ENCODE results near the gene TDRD12. TPM values are rescaled to one million over a fixed set of nuclear protein-coding genes. Genes with fewer than 3 reads are reported as not detected.
"Not testable (repeated sequence)": the region's sequence is repeated elsewhere in the genome, so short reads cannot be mapped to it uniquely, and the experiment has no call there.

Gene TDRD12
- total RNA-seq, 1 donor from 2014 or later = 1.6 TPM

DNA sequence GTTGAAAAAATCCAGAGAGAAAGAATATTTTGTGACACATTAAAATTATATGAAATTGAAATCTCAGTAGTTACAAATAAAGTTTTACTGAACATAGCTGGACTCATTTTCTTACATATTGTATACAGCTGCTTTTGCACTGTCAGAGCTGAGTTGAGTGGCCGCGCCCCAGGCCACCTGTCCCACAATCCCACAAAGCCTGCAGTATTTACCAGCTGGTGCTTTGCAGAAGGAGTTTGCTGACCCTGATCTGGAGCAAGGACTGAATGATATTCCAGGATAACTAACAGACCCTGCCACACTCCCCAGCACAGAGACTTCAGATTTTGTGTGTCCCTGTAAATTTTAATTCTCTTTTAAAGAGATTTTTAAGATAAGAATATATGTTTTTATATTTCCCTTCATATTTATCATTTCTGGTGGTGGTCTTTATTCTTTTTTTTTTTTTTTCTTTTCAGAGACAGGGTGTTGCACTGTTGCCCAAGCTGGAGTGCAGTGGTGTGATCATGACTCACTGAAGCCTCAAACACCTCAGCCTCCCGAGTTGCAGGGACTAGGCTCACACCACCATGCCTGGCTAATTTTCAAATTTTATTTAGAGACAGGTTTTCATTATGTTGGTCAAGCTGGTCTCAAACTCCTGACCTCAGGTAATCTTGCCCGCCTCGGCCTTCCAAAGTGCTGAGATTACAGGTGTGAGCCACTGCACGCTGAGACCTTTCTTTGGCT lies 48.5 kb downstream of the TDRD12 start:
- Histone ChIP-seq H3K4me3 (ENCODE audit: low read length in 3 of 3) (no peak overlapping the region), H3K9ac (ENCODE audit: low read depth in 1 of 3, low read length in 3 of 3) (no peak overlapping the region), H3K9me3 (ENCODE audit: control insufficient read depth in 3 of 3, low read length in 3 of 3) (peaks cover 0 to 2% (median 0%) of the 10 kb centered on the region in 3 donors), H3K27me3 (ENCODE audit: control insufficient read depth in 3 of 3, insufficient read depth in 3 of 3, low read length in 3 of 3) (no peaks in the 10 kb centered on the region), H3K27ac (ENCODE audit: low read depth, low read length) (no peak overlapping the region), H3K36me3 (ENCODE audit: control insufficient read depth in 3 of 3, insufficient read depth in 3 of 3, low read length in 3 of 3) (no peaks in the 10 kb centered on the region), H3K4me1 (ENCODE audit: control insufficient read depth in 3 of 3, insufficient read depth in 3 of 3, low read length in 3 of 3) (no peaks in the 10 kb centered on the region)

DNA sequence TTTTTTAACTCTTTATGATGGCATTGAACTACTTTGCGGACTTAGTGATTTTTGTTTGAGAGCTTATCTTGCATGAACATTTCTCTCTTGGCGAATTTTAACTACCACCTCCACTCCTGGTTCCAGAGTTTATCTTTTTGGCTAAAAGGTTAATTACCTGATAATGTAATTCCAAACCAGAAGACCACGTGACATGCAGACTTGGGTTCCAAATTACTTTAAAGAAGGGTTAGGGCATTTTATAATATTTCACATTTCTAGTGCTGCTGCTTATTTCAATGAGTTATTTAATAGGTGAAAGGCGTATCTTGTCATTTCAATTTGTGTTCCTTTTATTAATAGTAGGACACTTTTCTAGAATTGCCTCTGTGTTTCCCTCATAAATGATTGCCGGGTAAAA lies 52.0 kb downstream of the TDRD12 start:
- no peaks in the 10 kb centered on the region for H3K27me3 ChIP-seq (ENCODE audit: control insufficient read depth in 3 of 3, insufficient read depth in 3 of 3, low read length in 3 of 3)
- no peak overlapping the region for H3K27ac ChIP-seq (ENCODE audit: low read depth, low read length)
- no peak overlapping the region for H3K9ac ChIP-seq (ENCODE audit: low read depth in 1 of 3, low read length in 3 of 3)
- peaks cover 0 to 2% (median 0%) of the 10 kb centered on the region in 3 donors for H3K9me3 ChIP-seq (ENCODE audit: control insufficient read depth in 3 of 3, low read length in 3 of 3)
- H3K36me3 ChIP-seq (ENCODE audit: control insufficient read depth in 3 of 3, insufficient read depth in 3 of 3, low read length in 3 of 3) = no peaks in the 10 kb centered on the region
- H3K4me1 ChIP-seq (ENCODE audit: control insufficient read depth in 3 of 3, insufficient read depth in 3 of 3, low read length in 3 of 3) = no peaks in the 10 kb centered on the region
- H3K4me3 ChIP-seq (ENCODE audit: low read length in 3 of 3) = no peak overlapping the region

DNA sequence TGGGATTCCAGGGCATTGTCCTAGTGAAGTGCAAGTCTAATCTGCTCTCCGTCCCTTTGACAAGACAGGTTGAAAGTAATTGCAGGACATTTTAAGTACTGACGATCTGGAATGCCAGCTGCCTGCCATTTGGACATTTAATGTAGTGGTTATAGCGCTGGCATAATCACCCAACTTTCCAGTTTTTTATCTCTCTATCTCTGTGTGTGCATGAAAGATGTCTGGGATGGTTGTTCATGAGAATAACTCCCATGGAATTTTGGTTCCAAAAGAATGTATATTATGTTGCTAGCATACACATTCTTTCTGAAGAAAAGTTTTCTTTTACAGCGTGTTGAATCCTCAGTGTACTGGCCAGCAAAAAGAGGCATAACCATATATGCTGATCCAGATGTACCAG lies 53.6 kb downstream of the TDRD12 start:
- H3K4me1 ChIP-seq (ENCODE audit: control insufficient read depth in 3 of 3, insufficient read depth in 3 of 3, low read length in 3 of 3) = no peaks in the 10 kb centered on the region
- H3K9me3 ChIP-seq (ENCODE audit: control insufficient read depth in 3 of 3, low read length in 3 of 3) = peaks cover 0 to 2% (median 0%) of the 10 kb centered on the region in 3 donors
- no peak overlapping the region for H3K27ac ChIP-seq (ENCODE audit: low read depth, low read length)
- no peaks in the 10 kb centered on the region for H3K36me3 ChIP-seq (ENCODE audit: control insufficient read depth in 3 of 3, insufficient read depth in 3 of 3, low read length in 3 of 3)
- H3K4me3 ChIP-seq (ENCODE audit: low read length in 3 of 3) = no peak overlapping the region
- no peaks in the 10 kb centered on the region for H3K27me3 ChIP-seq (ENCODE audit: control insufficient read depth in 3 of 3, insufficient read depth in 3 of 3, low read length in 3 of 3)
- H3K9ac ChIP-seq (ENCODE audit: low read depth in 1 of 3, low read length in 3 of 3) = no peak overlapping the region

DNA sequence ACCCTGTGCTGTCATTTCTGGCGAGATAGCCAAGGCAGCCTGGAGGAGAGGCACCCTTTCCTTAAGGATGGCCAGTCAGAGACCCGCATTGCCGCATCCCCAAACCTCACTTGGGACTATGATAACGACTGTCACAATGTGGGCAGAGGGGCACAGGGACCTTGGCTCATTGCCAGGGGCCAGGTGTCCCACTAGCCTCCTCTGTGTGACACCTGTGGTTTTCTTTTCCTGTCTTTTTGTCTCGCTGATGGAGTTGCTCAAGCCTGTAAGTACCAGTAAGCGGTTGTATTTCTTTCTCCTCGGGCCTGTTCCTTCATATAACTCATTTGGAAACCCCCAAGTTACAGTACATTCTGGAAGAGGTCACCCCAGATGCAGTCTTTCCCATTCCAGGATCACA lies 59.5 kb downstream of the TDRD12 start:
- H3K9me3 ChIP-seq (ENCODE audit: control insufficient read depth in 3 of 3, low read length in 3 of 3) = no peaks in the 10 kb centered on the region
- H3K36me3 ChIP-seq (ENCODE audit: control insufficient read depth in 3 of 3, insufficient read depth in 3 of 3, low read length in 3 of 3) = no peaks in the 10 kb centered on the region
- H3K27ac ChIP-seq (ENCODE audit: low read depth, low read length) = no peak overlapping the region
- no peak overlapping the region for H3K4me3 ChIP-seq (ENCODE audit: low read length in 3 of 3)
- no peaks in the 10 kb centered on the region for H3K27me3 ChIP-seq (ENCODE audit: control insufficient read depth in 3 of 3, insufficient read depth in 3 of 3, low read length in 3 of 3)
- no peaks in the 10 kb centered on the region for H3K4me1 ChIP-seq (ENCODE audit: control insufficient read depth in 3 of 3, insufficient read depth in 3 of 3, low read length in 3 of 3)
- H3K9ac ChIP-seq (ENCODE audit: low read depth in 1 of 3, low read length in 3 of 3) = no peak overlapping the region

DNA sequence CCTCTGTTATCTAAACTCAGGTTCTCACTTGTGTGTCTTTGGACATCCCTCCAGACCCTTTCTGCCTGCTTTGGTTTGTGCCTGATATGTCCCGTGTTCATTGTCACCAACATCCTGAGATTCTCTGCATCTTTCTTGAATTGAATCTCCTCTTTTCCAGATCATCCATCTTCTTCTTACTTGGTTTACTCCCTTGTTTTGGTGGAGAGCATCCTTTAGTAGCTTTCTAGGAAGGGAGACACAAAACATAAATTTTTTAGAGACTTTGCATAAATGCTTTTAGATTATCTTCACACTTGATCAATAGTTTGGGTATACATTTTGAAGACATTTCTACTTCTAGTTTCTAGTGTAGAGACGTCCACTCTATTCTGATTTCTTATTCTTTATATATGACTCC lies 61.7 kb downstream of the TDRD12 start:
- no peaks in the 10 kb centered on the region for H3K9me3 ChIP-seq (ENCODE audit: control insufficient read depth in 3 of 3, low read length in 3 of 3)
- H3K27ac ChIP-seq (ENCODE audit: low read depth, low read length) = no peak overlapping the region
- no peaks in the 10 kb centered on the region for H3K36me3 ChIP-seq (ENCODE audit: control insufficient read depth in 3 of 3, insufficient read depth in 3 of 3, low read length in 3 of 3)
- H3K4me3 ChIP-seq (ENCODE audit: low read length in 3 of 3) = no peak overlapping the region
- no peaks in the 10 kb centered on the region for H3K4me1 ChIP-seq (ENCODE audit: control insufficient read depth in 3 of 3, insufficient read depth in 3 of 3, low read length in 3 of 3)
- no peak overlapping the region for H3K9ac ChIP-seq (ENCODE audit: low read depth in 1 of 3, low read length in 3 of 3)
- H3K27me3 ChIP-seq (ENCODE audit: control insufficient read depth in 3 of 3, insufficient read depth in 3 of 3, low read length in 3 of 3) = no peaks in the 10 kb centered on the region

DNA sequence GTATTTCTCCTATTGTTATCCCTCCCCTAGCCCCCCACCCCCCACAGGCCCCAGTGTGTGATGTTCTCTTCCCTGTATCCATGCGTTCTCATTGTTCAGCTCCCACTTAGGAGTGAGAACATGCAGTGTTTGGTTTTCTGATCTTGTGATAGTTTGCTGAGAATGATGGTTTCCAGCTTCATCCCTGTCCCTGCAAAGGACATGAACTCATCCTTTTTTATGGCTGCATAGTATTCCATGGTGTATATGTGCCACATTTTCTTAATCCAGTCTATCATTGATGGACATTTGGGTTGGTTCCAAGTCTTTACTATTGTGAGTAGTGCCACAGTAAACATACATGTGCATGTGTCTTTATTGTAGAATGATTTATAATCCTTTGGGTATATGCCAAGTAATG lies 62.5 kb downstream of the TDRD12 start:
- not testable (repeated sequence) for H3K4me3 ChIP-seq (ENCODE audit: low read length in 3 of 3); H3K9ac ChIP-seq (ENCODE audit: low read depth in 1 of 3, low read length in 3 of 3); H3K27ac ChIP-seq (ENCODE audit: low read depth, low read length); H3K27me3 ChIP-seq (ENCODE audit: control insufficient read depth in 3 of 3, insufficient read depth in 3 of 3, low read length in 3 of 3); H3K9me3 ChIP-seq (ENCODE audit: control insufficient read depth in 3 of 3, low read length in 3 of 3); H3K4me1 ChIP-seq (ENCODE audit: control insufficient read depth in 3 of 3, insufficient read depth in 3 of 3, low read length in 3 of 3); H3K36me3 ChIP-seq (ENCODE audit: control insufficient read depth in 3 of 3, insufficient read depth in 3 of 3, low read length in 3 of 3)

DNA sequence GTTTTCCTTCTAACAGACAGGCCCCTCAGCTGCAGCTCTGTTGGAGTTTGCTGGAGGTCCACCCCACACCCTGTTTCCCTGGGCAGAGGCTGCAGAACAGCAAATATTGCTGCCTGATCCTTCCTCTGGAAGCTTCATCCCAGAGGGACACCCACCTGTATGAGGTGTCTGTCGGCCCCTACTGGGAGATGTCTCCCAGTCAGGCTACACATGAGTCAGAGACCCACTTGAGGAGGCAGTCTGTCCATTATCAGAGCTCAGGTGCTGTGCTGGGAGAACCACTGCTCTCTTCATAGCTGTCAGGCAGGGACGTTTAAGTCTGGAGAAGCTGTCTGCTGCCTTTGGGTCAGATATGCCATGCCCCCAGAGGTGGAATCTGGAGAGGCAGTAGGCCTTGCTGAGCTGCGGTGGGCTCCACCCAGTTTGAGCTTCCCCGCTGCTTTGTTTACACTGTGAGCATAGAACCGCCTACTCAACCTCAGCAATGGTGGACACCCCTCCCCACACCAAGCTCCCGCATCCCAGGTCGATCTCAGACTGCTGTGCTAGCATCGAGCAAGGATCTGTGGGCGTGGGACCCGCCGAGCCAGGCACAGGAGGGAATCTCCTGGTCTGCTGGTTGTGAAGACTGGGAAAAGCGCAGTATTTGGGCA lies 67.7 kb downstream of the TDRD12 start:
- not testable (repeated sequence) for H3K9ac ChIP-seq (ENCODE audit: low read depth in 1 of 3, low read length in 3 of 3); H3K9me3 ChIP-seq (ENCODE audit: control insufficient read depth in 3 of 3, low read length in 3 of 3); H3K27ac ChIP-seq (ENCODE audit: low read depth, low read length); H3K4me3 ChIP-seq (ENCODE audit: low read length in 3 of 3); H3K36me3 ChIP-seq (ENCODE audit: control insufficient read depth in 3 of 3, insufficient read depth in 3 of 3, low read length in 3 of 3); H3K4me1 ChIP-seq (ENCODE audit: control insufficient read depth in 3 of 3, insufficient read depth in 3 of 3, low read length in 3 of 3); H3K27me3 ChIP-seq (ENCODE audit: control insufficient read depth in 3 of 3, insufficient read depth in 3 of 3, low read length in 3 of 3)

DNA sequence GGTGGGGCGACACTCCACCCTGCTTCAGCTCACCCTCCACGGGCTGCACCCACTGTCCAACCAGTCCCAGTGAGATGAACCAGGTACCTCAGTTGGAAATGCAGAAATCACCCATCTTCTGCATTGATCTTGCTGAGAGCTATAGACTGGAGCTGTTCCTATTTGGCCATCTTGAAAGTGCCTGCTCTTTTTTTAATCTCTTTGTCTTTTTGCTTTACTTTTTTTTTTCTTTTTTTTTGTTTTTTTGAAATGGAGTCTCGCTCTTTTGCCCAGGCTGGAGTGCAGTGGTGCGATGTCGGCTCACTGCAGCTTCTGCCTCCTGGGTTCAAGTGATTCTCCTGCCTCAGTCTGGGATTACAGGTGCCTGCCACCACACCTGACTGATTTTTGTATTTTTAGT lies 68.3 kb downstream of the TDRD12 start:
- H3K4me3 ChIP-seq (ENCODE audit: low read length in 3 of 3); H3K27me3 ChIP-seq (ENCODE audit: control insufficient read depth in 3 of 3, insufficient read depth in 3 of 3, low read length in 3 of 3); H3K9ac ChIP-seq (ENCODE audit: low read depth in 1 of 3, low read length in 3 of 3); H3K4me1 ChIP-seq (ENCODE audit: control insufficient read depth in 3 of 3, insufficient read depth in 3 of 3, low read length in 3 of 3); H3K9me3 ChIP-seq (ENCODE audit: control insufficient read depth in 3 of 3, low read length in 3 of 3); H3K36me3 ChIP-seq (ENCODE audit: control insufficient read depth in 3 of 3, insufficient read depth in 3 of 3, low read length in 3 of 3); H3K27ac ChIP-seq (ENCODE audit: low read depth, low read length): not testable (repeated sequence)

GRCh38 chr19:32789429-32789828 lies 69.9 kb downstream of the TDRD12 start:
- no peak overlapping the region for H3K4me3 ChIP-seq (ENCODE audit: low read length in 3 of 3)
- no peak overlapping the region for H3K27ac ChIP-seq (ENCODE audit: low read depth, low read length)
- H3K4me1 ChIP-seq (ENCODE audit: control insufficient read depth in 3 of 3, insufficient read depth in 3 of 3, low read length in 3 of 3) = no peaks in the 10 kb centered on the region
- no peak overlapping the region for H3K9ac ChIP-seq (ENCODE audit: low read depth in 1 of 3, low read length in 3 of 3)
- H3K9me3 ChIP-seq (ENCODE audit: control insufficient read depth in 3 of 3, low read length in 3 of 3) = no peaks in the 10 kb centered on the region
- H3K27me3 ChIP-seq (ENCODE audit: control insufficient read depth in 3 of 3, insufficient read depth in 3 of 3, low read length in 3 of 3) = peaks cover 0 to 3% (median 0%) of the 10 kb centered on the region in 3 donors
- H3K36me3 ChIP-seq (ENCODE audit: control insufficient read depth in 3 of 3, insufficient read depth in 3 of 3, low read length in 3 of 3) = no peaks in the 10 kb centered on the region

GRCh38 chr19:32798201-32798600 lies 78.6 kb downstream of the TDRD12 start:
- H3K27ac ChIP-seq (ENCODE audit: low read depth, low read length) = no peak overlapping the region
- no peaks in the 10 kb centered on the region for H3K36me3 ChIP-seq (ENCODE audit: control insufficient read depth in 3 of 3, insufficient read depth in 3 of 3, low read length in 3 of 3)
- no peak overlapping the region for H3K4me3 ChIP-seq (ENCODE audit: low read length in 3 of 3)
- no peak overlapping the region for H3K9ac ChIP-seq (ENCODE audit: low read depth in 1 of 3, low read length in 3 of 3)
- no peaks in the 10 kb centered on the region for H3K4me1 ChIP-seq (ENCODE audit: control insufficient read depth in 3 of 3, insufficient read depth in 3 of 3, low read length in 3 of 3)
- no peaks in the 10 kb centered on the region for H3K27me3 ChIP-seq (ENCODE audit: control insufficient read depth in 3 of 3, insufficient read depth in 3 of 3, low read length in 3 of 3)
- H3K9me3 ChIP-seq (ENCODE audit: control insufficient read depth in 3 of 3, low read length in 3 of 3) = no peaks in the 10 kb centered on the region

Measured in skeletal muscle tissue (tissue), 4 donors.